SU-DHL-6 (cell line): ENCODE measurements around the gene CDC42EP4.

Experiments used
- H2AFZ ChIP-seq: fragments of 200-600 bp; sonication (generic); 2 replicates; pipeline ENCODE4 v1.6.1; 2014; ENCODE audit warnings: low read depth, mild to moderate bottlenecking, moderate library complexity, mixed read lengths, antibody characterized with exemption, low read length; ENCODE audit not compliant: severe bottlenecking
- H3F3A ChIP-seq: fragments of 200-600 bp; shearing (Covaris generic); 2 replicates; pipeline ENCODE4 v1.6.0; 2016; ENCODE audit warnings: antibody characterized with exemption, mild to moderate bottlenecking; ENCODE audit not compliant: insufficient read depth
- H3K27ac ChIP-seq: fragments of 200-600 bp; sonication (generic); 2 replicates; pipeline ENCODE4 v1.5.1; 2016; ENCODE audit warnings: low read depth, mild to moderate bottlenecking, low read length, moderate library complexity, mixed read lengths
- H3K27me3 ChIP-seq: fragments of 200-600 bp; sonication (generic), shearing (Covaris generic); 2 replicates; pipeline ENCODE4 v1.6.0; 2014; ENCODE audit warnings: mild to moderate bottlenecking, low read length
- H3K36me3 ChIP-seq: fragments of 200-600 bp; sonication (generic); 2 replicates; pipeline ENCODE4 v1.6.1; 2014; ENCODE audit warnings: mild to moderate bottlenecking, low read length, mixed read lengths
- H3K4me2 ChIP-seq: fragments of 300-600, 200-600 bp; shearing (Covaris generic), sonication (generic); 2 replicates; pipeline ENCODE4 v1.6.0; 2014; ENCODE audit warnings: low read length, low read depth, mild to moderate bottlenecking; ENCODE audit not compliant: poor library complexity, severe bottlenecking
- H3K4me3 ChIP-seq: fragments of 200-600 bp; sonication (generic); 2 replicates; pipeline ENCODE4 v1.5.1; 2014; ENCODE audit warnings: antibody characterized with exemption, low read length, mild to moderate bottlenecking, mixed read lengths; ENCODE audit not compliant: insufficient read depth, poor library complexity, severe bottlenecking
- H3K79me2 ChIP-seq: fragments of 200-600 bp; sonication (generic); 2 replicates; pipeline ENCODE4 v1.6.1; 2014; ENCODE audit warnings: mild to moderate bottlenecking, low read length, moderate library complexity; ENCODE audit not compliant: insufficient read depth
- H3K9ac ChIP-seq: fragments of 200-600 bp; sonication (generic); 2 replicates; pipeline ENCODE4 v1.7.0; 2014; ENCODE audit warnings: mild to moderate bottlenecking, low read length
- H3K9me2 ChIP-seq: fragments of 200-600 bp; sonication (generic); replicated peaks from 2 replicates; pipeline ENCODE4 v1.6.1; 2014; ENCODE audit warnings: low read length; ENCODE audit not compliant: insufficient read depth
- H3K9me3 ChIP-seq: fragments of 200-600 bp; sonication (generic); 2 replicates; pipeline ENCODE4 v1.6.1; 2014; ENCODE audit warnings: low read length, mixed read lengths; ENCODE audit not compliant: insufficient read depth
- H4K20me1 ChIP-seq: fragments of 200-600 bp; sonication (generic); 2 replicates; pipeline ENCODE4 v1.6.1; 2014; ENCODE audit warnings: low read depth, mild to moderate bottlenecking, antibody characterized with exemption, low read length, moderate library complexity, mixed read lengths
- EZH2phosphoT487 ChIP-seq: fragments of 200-600 bp; sonication (generic), shearing (Covaris generic); conservative IDR thresholded peaks from 2 replicates; pipeline ENCODE4 v1.6.1; 2018; ENCODE audit warnings: mild to moderate bottlenecking, antibody characterized with exemption, low read length, moderate library complexity, mixed read lengths
- TF ChIP-seq, protein P1 (sequence below): fragments of 200-600 bp; sonication (generic); IDR thresholded peaks from one replicate; pipeline ENCODE4 v1.5.1; 2017; ENCODE audit warnings: antibody characterized with exemption, mild to moderate bottlenecking, low read length, moderate library complexity; ENCODE audit not compliant: insufficient read depth, poor library complexity, severe bottlenecking

CDC42EP4 gene

DNA sequence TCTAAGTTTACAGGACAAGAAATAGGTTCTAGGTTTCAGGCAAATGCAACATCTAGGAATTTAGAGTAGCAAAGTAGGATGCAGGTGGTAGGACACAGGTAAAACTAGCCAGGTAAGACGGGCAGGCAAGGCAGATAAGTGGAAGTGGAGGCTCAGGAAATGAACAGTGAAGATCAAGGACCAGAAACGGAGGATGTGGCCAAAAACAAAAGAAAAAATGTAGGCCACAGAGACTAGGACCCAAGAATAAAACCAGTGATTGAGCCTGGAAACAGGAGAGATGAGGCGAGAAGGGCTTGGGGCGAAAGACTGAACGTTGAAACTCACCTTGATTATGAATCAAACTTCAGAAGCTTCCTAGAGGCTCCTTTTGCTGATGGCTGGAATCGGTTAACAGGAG is 74.1 kb downstream of the CDC42EP4 start:
- peaks cover 13% of the 10 kb centered on the region; the same call in 1 of the 2 replicates for H3K36me3 ChIP-seq
- H3K4me2 ChIP-seq: peak overlapping the region; percentile 17

DNA sequence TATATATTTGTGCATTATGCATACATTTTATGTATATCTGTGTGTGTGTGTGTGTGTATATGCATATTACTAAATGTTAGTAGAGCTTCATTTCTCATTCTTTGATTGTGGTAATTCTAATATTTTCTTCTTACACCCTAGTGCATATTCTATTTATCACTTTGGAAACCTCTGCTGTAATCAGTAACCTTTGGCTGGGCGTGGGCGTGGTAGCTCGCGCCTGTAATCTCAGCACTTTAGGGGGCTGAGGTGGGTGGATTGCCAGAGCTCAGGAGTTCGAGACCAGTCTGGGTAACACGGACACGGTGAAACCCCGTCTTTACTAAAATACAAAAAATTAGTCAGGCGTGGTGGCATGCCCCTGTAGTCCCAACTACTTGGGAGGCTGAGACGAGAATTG is 77.1 kb downstream of the CDC42EP4 start:
- H3K27ac ChIP-seq: no peak overlapping the region
- no peaks in the 10 kb centered on the region for H3K9me3 ChIP-seq
- peaks cover 50% of the 10 kb centered on the region for H3K79me2 ChIP-seq
- H2AFZ ChIP-seq: no peak overlapping the region
- peaks cover 13% of the 10 kb centered on the region; the same call in 1 of the 2 replicates for H3K36me3 ChIP-seq
- no peak overlapping the region for H3K4me2 ChIP-seq
- no peaks in the 10 kb centered on the region for H3F3A ChIP-seq
- no peaks in the 10 kb centered on the region for H4K20me1 ChIP-seq
- H3K9me2 ChIP-seq: no peaks in the 10 kb centered on the region
- no peaks in the 10 kb centered on the region for H3K27me3 ChIP-seq
- H3K9ac ChIP-seq: no peak overlapping the region
- no peak overlapping the region for H3K4me3 ChIP-seq
- TF ChIP-seq, protein P1, sequence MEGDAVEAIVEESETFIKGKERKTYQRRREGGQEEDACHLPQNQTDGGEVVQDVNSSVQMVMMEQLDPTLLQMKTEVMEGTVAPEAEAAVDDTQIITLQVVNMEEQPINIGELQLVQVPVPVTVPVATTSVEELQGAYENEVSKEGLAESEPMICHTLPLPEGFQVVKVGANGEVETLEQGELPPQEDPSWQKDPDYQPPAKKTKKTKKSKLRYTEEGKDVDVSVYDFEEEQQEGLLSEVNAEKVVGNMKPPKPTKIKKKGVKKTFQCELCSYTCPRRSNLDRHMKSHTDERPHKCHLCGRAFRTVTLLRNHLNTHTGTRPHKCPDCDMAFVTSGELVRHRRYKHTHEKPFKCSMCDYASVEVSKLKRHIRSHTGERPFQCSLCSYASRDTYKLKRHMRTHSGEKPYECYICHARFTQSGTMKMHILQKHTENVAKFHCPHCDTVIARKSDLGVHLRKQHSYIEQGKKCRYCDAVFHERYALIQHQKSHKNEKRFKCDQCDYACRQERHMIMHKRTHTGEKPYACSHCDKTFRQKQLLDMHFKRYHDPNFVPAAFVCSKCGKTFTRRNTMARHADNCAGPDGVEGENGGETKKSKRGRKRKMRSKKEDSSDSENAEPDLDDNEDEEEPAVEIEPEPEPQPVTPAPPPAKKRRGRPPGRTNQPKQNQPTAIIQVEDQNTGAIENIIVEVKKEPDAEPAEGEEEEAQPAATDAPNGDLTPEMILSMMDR: no peak
- TF ChIP-seq EZH2phosphoT487: no peak

More for the DNA sequence above, 74.1 kb downstream of the CDC42EP4 start:
- no peak for TF ChIP-seq EZH2phosphoT487
- TF ChIP-seq, protein P1: no peak
- Histone ChIP-seq H2AFZ (no peak overlapping the region), H3K9me3 (no peaks in the 10 kb centered on the region), H3K9ac (no peak overlapping the region), H3K9me2 (no peaks in the 10 kb centered on the region), H3K4me3 (no peak overlapping the region), H3F3A (no peaks in the 10 kb centered on the region), H3K79me2 (peaks cover 28% of the 10 kb centered on the region), H3K27me3 (no peaks in the 10 kb centered on the region), H4K20me1 (no peaks in the 10 kb centered on the region), H3K27ac (no peak overlapping the region)
